ENCODE data around the gene DDC.

DDC gene

GRCh38 chr7:50564640-50565558, at the start of gene DDC:
TSS of gene DDC (minus strand) at chr7:50565405. CDS start at chr7:50544085, 21,320 bp downstream.
- TF ChIP-seq CTCF (conservative IDR thresholded peaks at IDR 0.05; ENCODE audit: low read depth, low read length) = no peak
- DNase-seq (ENCODE audit: low read depth) = no peak
- no peak within 1 kb of the TSS for H3K4me3 ChIP-seq (ENCODE audit: low read length)

- DNase-seq (ENCODE audit: low read depth) = no peak
- no peak overlapping the region for H3K4me3 ChIP-seq (ENCODE audit: low read length)
- no peak for TF ChIP-seq CTCF (conservative IDR thresholded peaks at IDR 0.05; ENCODE audit: low read depth, low read length)
Observed at GRCh38 chr7:50613473-50613872, 48.3 kb upstream of the DDC start.

GRCh38 chr7:50612704-50613103, 47.5 kb upstream of the DDC start:
- no peak overlapping the region for H3K4me3 ChIP-seq (ENCODE audit: low read length)
- no peak for TF ChIP-seq CTCF (conservative IDR thresholded peaks at IDR 0.05; ENCODE audit: low read depth, low read length)
- DNase-seq (ENCODE audit: low read depth) = no peak

- TF ChIP-seq CTCF (conservative IDR thresholded peaks at IDR 0.05; ENCODE audit: low read depth, low read length) = no peak
- no peak overlapping the region for H3K4me3 ChIP-seq (ENCODE audit: low read length)
- DNase-seq (ENCODE audit: low read depth) = no peak
Observed at GRCh38 chr7:50610521-50611277, 45.5 kb upstream of the DDC start.

- TF ChIP-seq CTCF (conservative IDR thresholded peaks at IDR 0.05; ENCODE audit: low read depth, low read length) = no peak
- no peak for DNase-seq (ENCODE audit: low read depth)
- no peak overlapping the region for H3K4me3 ChIP-seq (ENCODE audit: low read length)
Observed at GRCh38 chr7:50608196-50608906, 43.1 kb upstream of the DDC start.

GRCh38 chr7:50607524-50608125, 42.4 kb upstream of the DDC start:
- no peak for DNase-seq (ENCODE audit: low read depth)
- H3K4me3 ChIP-seq (ENCODE audit: low read length) = no peak overlapping the region
- no peak for TF ChIP-seq CTCF (conservative IDR thresholded peaks at IDR 0.05; ENCODE audit: low read depth, low read length)
